Activated gamma-delta T cell (primary cell): Measurements from ENCODE around the gene ANO10.
"Not testable (repeated sequence)": the region's sequence is repeated elsewhere in the genome, so short reads cannot be mapped to it uniquely, and the experiment has no call there.

ENCODE experiments used
- DNase-seq: peaks from one replicate; lab custom pipeline; 2025; lab: John Stamatoyannopoulos, UW

Gene ANO10

GRCh38 chr3:43477600-43477999 lies 144.2 kb downstream of the ANO10 start:
- DNase-seq, result no peak

GRCh38 chr3:43473737-43474136 lies 148.1 kb downstream of the ANO10 start:
- no peak for DNase-seq

- no peak for DNase-seq
These were observed 148.6 kb downstream of the ANO10 start for GRCh38 chr3:43473244-43473643.

GRCh38 chr3:43468133-43468532 lies 153.7 kb downstream of the ANO10 start:
- DNase-seq, result no peak

GRCh38 chr3:43465109-43465508 lies 156.7 kb downstream of the ANO10 start:
- no peak for DNase-seq

- DNase-seq, result not testable (repeated sequence)
These were observed 159.2 kb downstream of the ANO10 start for GRCh38 chr3:43462566-43462965.

GRCh38 chr3:43461345-43461744 lies 160.5 kb downstream of the ANO10 start:
- no peak for DNase-seq

GRCh38 chr3:43457038-43457437 lies 164.8 kb downstream of the ANO10 start:
- not testable (repeated sequence) for DNase-seq

GRCh38 chr3:43455233-43455632 lies 166.6 kb downstream of the ANO10 start:
- no peak for DNase-seq

GRCh38 chr3:43453981-43454380 lies 167.8 kb downstream of the ANO10 start:
- DNase-seq, result no peak

- no peak for DNase-seq
These were observed 170.0 kb downstream of the ANO10 start for GRCh38 chr3:43451670-43452254.

- DNase-seq, result no peak
These were observed 173.7 kb downstream of the ANO10 start for GRCh38 chr3:43448098-43448497.

GRCh38 chr3:43445820-43446219 lies 176.0 kb downstream of the ANO10 start:
- no peak for DNase-seq

GRCh38 chr3:43442872-43443395 lies 178.9 kb downstream of the ANO10 start:
- no peak for DNase-seq

- no peak for DNase-seq
These were observed 185.2 kb downstream of the ANO10 start for GRCh38 chr3:43436507-43437140.

- no peak for DNase-seq
These were observed 186.1 kb downstream of the ANO10 start for GRCh38 chr3:43435706-43436105.

GRCh38 chr3:43434431-43434830 lies 187.4 kb downstream of the ANO10 start:
- no peak for DNase-seq

GRCh38 chr3:43432462-43432861 lies 189.3 kb downstream of the ANO10 start:
- no peak for DNase-seq

- no peak for DNase-seq
These were observed 195.4 kb downstream of the ANO10 start for GRCh38 chr3:43426388-43426787.

- DNase-seq, result no peak
These were observed 196.0 kb downstream of the ANO10 start for GRCh38 chr3:43425829-43426228.

GRCh38 chr3:43423639-43424038 lies 198.2 kb downstream of the ANO10 start:
- no peak for DNase-seq

- no peak for DNase-seq
These were observed 198.7 kb downstream of the ANO10 start for GRCh38 chr3:43423142-43423541.

GRCh38 chr3:43418601-43419272 lies 203.1 kb downstream of the ANO10 start:
- DNase-seq, result no peak
